ENCODE data around the gene CCDC171. TPM values are rescaled to one million over a fixed set of nuclear protein-coding genes. Genes with fewer than 3 reads are reported as not detected.

CCDC171 gene
- total and polyA plus RNA-seq, 2 experiments from 2014 or later: 4.4 to 5.1 TPM

- Mint-ChIP-seq H3K4me3 (no peak overlapping the region), H3K4me1 (peaks cover 7% of the 10 kb centered on the region), H3K27ac (no peak overlapping the region), H3K36me3 (ENCODE audit: low read depth) (no peaks in the 10 kb centered on the region), H3K9me3 (no peaks in the 10 kb centered on the region), H3K27me3 (ENCODE audit: insufficient read depth, low read depth, poor library complexity) (no peaks in the 10 kb centered on the region)
- no peak for DNase-seq (ENCODE audit: low spot score)
- Histone ChIP-seq H3K4me2 (no peak overlapping the region), H3K27me3 (ENCODE audit: insufficient read depth) (no peaks in the 10 kb centered on the region), H3K36me3 (ENCODE audit: insufficient read depth) (no peaks in the 10 kb centered on the region), H3K79me2 (replicated peaks; ENCODE audit: insufficient read depth) (no peaks in the 10 kb centered on the region), H2AFZ (no peak overlapping the region), H4K20me1 (replicated peaks; ENCODE audit: insufficient read depth) (no peaks in the 10 kb centered on the region), H3K4me3 (no peak overlapping the region), H3K27ac (ENCODE audit: low read depth) (no peak overlapping the region), H3F3A (replicated peaks; ENCODE audit: low read depth) (no peaks in the 10 kb centered on the region), H3K9me2 (ENCODE audit: insufficient read depth) (no peaks in the 10 kb centered on the region), H3K4me1 (ENCODE audit: insufficient read depth) (peaks cover 8% of the 10 kb centered on the region)
- no peak for TF ChIP-seq ETS1 (IDR thresholded peaks at IDR 0.05)
- TF ChIP-seq POLR2AphosphoS5 (IDR thresholded peaks at IDR 0.05; ENCODE audit: low read depth): no peak
- TF ChIP-seq REST (IDR thresholded peaks at IDR 0.05; ENCODE audit: unreplicated experiment): no peak
- TF ChIP-seq ZNF114 (CRISPR knock-in tag; IDR thresholded peaks at IDR 0.05): no peak
- no peak for TF ChIP-seq ZNF331 (CRISPR knock-in tag; IDR thresholded peaks at IDR 0.05; ENCODE audit: low read depth)
- ATAC-seq: no peak
These were observed 332.6 kb downstream of the CCDC171 start for GRCh38 chr9:15885464-15885863.

GRCh38 chr9:15889555-15889954 is 336.7 kb downstream of the CCDC171 start:
- H3K36me3 Mint-ChIP-seq (ENCODE audit: low read depth): peaks cover 4% of the 10 kb centered on the region; the same call in 1 of the 3 replicates
- H4K20me1 ChIP-seq (replicated peaks; ENCODE audit: insufficient read depth): no peaks in the 10 kb centered on the region
- H3K79me2 ChIP-seq (replicated peaks; ENCODE audit: insufficient read depth): no peaks in the 10 kb centered on the region
- H3K9me2 ChIP-seq (ENCODE audit: insufficient read depth): no peaks in the 10 kb centered on the region
- no peaks in the 10 kb centered on the region for H3K4me1 ChIP-seq (ENCODE audit: insufficient read depth)
- H3K27me3 Mint-ChIP-seq (ENCODE audit: insufficient read depth, low read depth, poor library complexity): no peaks in the 10 kb centered on the region
- no peak overlapping the region for H3K4me3 ChIP-seq
- DNase-seq (ENCODE audit: low spot score) (no peak), ATAC-seq (no peak)
- no peak overlapping the region for H3K4me2 ChIP-seq
- H3K9me3 Mint-ChIP-seq: peaks cover 3% of the 10 kb centered on the region; the same call in 2 of the 3 replicates
- H2AFZ ChIP-seq: no peak overlapping the region
- no peaks in the 10 kb centered on the region for H3F3A ChIP-seq (replicated peaks; ENCODE audit: low read depth)
- H3K4me3 Mint-ChIP-seq: no peak overlapping the region
- H3K27ac Mint-ChIP-seq: no peak overlapping the region
- no peaks in the 10 kb centered on the region for H3K27me3 ChIP-seq (ENCODE audit: insufficient read depth)
- H3K4me1 Mint-ChIP-seq: no peaks in the 10 kb centered on the region
- no peaks in the 10 kb centered on the region; the same call in 1 of the 2 replicates for H3K36me3 ChIP-seq (ENCODE audit: insufficient read depth)
- no peak overlapping the region for H3K27ac ChIP-seq (ENCODE audit: low read depth)
- TF ChIP-seq CTCF (conservative IDR thresholded peaks at IDR 0.05; ENCODE audit: low read depth in 2 of 2) (no peak), POLR2AphosphoS5 (IDR thresholded peaks at IDR 0.05; ENCODE audit: low read depth) (no peak), ZNF114 (CRISPR knock-in tag; IDR thresholded peaks at IDR 0.05) (no peak), EZH2 (IDR thresholded peaks at IDR 0.05; ENCODE audit: low read depth, unreplicated experiment) (no peak), EZH2phosphoT487 (IDR thresholded peaks at IDR 0.05; ENCODE audit: unreplicated experiment) (no peak), ZNF462 (CRISPR knock-in tag; IDR thresholded peaks at IDR 0.05) (no peak)

Measured in GM23338 (cell line).